HG02610 (cell line): ENCODE measurements around the gene UBA1.

Experiments used
- ATAC-seq: cut with Tn5 transposase; IDR thresholded peaks from one replicate; pipeline ENCODE4 v1.9.1; 2021; ENCODE audit warnings: mild to moderate bottlenecking, moderate library complexity; ENCODE audit not compliant: unreplicated experiment

The UBA1 gene

DNA sequence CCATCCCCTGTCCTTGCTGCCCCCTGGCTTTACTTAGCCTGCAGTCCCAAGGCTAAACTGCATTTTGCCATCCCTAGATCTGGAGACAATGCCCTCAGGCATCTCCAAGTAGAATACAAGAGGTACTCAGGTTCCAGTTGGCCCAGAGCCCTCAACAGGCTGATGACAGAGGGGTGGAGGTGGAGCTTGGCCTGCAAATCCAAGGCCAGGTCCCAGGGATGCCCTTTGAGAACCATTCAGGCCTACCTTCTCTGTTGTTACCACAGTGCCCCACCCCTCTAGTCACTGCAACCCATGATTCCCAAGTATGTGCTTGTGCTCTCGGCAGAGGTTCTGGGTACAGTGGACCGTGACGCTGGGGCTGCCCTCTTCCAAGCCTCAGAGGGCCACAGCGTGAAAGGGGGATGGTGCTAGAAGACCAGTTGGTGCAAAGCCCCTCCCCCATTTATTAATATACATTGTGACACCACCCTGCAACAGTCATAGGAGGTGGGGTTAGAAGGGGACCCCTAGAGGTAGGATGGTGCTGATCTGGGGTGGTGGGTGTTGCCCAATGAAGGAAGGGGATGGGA lies 6.4 kb upstream of the UBA1 start:
- ATAC-seq, result no peak

DNA sequence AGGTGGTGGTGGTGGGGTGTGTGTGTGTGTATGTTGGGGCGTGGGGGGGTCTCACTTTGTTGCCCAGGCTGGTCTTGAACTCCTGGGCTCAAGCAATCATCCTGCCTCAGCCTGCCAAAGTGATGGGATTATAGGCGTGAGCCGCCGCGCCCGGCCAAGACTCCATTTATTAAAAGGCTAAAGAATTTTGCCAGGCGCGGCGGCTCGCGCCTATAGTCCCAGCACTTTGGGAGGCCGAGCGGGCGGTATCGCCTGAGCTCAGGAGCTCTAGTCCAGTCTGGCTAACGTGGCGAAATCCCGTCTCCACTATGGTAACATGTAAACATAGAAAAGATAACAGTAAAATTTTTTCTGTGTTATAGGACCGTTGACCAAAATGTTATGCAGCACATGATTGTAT lies 3.7 kb upstream of the UBA1 start:
- ATAC-seq, result no peak

DNA sequence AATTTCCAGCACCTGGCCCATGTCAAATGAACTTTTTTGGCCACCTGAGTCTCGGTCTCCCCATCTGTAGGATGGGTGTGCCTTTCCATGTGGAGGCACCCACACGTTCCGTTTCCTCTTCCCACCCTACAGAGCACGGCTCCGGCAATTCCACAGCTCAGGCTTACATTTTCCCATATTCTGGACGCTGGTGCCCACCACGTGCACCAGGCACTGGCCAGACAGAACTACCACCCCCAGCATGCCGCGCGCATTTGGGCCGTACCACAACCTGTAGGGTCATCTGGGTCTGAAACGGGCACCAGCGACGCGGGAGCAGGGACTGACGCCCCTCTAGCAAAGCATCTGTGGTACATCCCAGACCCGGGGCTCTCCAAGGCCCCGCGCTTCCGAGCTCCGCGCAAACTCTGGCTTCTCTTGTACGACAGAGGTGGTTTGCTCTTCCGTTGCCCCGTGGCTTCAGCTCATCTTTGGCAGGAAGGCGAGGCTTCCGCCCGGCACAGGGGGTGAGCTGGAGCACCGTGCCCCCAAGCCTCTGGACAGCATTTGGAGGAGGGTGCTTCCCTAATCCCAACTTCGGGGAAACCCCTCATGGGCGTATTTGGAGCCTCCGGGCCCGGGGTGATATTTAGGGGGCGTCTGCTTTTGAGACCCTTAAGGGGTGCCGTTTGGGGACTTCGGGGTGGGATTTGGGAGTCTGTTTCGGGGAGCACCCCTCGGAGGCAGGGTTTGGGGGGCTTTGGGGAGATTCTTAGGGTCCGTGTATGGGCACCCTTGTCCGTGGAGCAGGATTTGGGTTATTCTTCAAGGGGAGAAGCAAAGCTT lies 3.0 kb upstream of the UBA1 start:
- ATAC-seq, result peak; percentile 78

DNA sequence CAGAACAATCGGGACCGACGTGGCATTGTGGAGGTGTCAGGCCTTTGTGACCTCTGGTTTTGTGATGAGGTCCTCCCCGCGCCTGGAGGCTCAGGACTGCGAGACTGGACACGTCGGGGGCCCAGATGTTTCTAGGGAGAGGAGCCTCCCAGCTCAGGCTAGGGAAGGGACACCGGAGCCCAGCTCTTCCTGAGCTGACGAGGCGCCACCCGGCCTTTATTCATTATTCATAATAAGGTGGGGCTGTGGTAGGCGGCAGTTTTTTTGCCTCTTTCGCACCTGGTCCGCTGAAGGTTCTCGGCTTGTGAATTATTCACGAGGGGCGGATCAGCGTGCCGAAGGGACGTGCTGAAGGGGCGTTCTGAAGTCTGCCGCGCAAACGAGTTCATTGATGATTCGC lies 2.3 kb upstream of the UBA1 start:
- ATAC-seq, result no peak

DNA sequence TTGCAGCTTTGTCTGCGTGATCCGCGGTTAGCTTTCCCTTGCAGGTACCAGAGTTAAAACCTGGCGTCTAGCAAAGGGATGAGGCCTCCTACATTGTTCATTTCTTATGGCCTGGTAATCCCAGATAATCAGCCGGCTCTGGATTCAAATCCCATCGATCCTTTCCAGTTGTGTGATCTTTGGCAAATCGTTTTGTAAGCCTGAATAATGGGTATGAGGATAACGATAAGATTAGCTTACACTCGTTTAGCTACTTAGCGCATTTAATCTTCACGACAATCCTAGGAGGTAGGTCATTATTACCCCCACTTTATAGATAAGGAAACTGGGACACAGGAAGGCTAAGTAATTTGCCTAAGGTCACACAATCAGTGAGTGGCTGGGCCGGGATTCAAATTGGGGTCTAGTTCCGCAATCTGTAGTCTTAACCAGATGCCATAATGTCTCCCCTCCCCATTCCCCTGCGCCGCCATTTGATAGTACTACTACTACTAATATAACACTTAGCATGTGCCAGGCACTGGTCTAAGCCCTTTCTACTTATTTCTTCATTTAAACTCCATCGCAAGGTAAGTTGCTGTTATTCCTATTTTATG lies 1.7 kb upstream of the UBA1 start:
- no peak for ATAC-seq

DNA sequence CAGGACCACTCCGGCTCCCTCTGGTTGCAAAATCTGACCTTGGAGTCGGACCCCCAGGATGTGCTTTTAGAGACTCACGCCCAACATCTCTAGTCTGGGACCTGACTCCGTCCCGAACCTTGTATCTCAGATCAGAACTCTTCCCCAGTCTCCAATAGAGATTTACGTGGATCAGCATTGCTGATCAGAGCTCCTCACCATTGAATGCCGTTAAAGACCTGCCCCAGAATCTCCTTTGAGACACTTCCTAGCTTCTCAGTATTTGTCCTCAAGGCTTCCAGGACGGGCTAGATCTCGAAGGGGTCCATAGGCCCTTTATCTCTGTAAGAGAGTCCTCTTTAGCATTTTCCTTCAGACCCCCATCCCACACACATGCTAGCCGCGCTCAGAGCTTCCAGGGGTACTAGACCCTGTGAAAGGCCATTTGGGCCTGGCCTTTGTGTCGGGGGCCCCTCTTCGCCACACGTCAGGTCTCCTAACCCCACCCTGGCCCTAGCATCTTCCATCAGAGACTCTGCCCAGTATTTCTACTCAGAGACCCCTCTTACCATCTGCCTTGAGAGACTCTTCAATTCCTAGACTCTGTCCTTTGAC lies 662 bp downstream of the UBA1 start:
- no peak for ATAC-seq

DNA sequence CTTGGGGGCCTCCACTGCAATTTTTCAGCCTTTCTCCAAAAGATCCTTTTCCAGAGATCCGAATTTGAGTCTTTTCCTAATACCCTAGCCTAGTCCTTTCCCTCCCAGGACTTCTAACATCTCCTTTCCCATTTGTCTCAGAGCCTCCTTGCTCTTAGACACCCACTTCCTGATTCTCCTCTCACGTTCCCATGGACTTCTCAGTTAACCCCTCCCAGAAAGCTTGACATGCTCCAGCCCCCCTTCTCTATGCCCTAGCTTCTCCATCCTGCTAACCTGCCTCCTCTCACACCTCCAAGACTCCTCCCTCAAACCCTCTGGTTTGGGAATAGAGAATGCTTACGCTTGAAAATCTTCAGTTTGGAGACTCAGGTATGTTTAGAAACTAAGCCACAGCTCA lies 2.5 kb downstream of the UBA1 start:
- no peak for ATAC-seq

DNA sequence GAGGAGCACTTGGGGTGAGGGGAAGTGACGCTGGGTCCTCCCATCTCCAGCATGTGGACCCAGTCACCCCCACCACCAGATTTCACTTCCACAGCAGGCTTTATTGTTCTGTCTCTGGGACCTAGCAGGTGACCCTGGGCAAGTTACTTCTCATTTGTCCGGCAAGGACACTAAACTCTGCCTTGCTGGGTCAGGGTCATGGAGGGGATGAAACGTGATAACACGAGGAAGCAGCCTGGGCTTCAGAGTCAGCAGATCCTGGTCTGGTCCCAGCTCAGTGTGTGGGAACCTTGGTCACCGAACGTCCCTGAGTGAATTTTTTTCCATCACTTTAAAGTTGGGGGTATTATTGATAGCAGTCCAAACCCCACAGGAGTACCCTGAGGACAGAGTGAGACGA lies 3.9 kb downstream of the UBA1 start:
- ATAC-seq, result no peak

DNA sequence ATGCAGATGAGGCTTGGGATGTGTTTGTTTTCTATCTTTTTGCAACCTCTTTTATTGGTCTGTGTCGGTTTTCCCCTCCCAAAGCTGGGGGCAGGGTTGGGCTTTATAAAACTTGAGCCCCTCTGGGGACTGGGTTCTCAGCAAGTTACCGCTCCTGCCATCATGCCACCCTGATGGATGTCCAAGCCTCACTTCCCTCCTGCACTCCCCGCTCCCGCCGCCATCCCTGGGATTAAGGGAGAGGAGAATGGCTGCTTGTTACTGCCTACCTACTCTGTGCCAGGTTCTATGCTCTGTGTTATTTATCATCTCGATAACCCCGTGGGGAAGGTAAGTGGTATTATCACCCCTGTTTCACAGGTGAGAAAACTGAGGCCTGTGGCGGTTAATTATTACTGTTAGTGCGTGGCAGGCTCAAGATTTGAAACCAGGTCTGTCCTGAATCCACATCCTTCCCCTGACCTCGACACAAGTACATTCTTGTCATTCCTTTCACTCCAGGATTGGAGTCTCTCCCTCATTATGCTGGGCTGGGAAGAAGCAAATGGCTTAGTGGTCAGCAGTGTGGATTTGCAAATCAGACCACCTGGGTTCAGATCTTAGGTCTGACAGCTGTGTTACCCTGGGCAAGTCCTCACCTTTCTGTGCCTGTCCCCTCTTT lies 4.5 kb downstream of the UBA1 start:
- ATAC-seq, result no peak

DNA sequence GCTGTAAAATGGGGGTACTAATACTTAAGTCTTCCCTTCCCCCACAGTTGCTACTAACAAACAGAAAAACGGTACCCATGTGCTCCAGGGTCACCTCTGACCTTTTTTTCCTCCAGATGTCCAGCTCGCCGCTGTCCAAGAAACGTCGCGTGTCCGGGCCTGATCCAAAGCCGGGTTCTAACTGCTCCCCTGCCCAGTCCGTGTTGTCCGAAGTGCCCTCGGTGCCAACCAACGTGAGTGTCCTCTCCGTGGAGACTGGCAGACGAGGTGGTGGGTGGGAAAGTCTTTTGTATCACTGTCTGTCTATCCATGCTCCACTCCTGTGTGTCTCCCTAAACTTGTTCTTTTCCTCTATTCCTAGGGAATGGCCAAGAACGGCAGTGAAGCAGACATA lies 5.1 kb downstream of the UBA1 start:
- no peak for ATAC-seq

DNA sequence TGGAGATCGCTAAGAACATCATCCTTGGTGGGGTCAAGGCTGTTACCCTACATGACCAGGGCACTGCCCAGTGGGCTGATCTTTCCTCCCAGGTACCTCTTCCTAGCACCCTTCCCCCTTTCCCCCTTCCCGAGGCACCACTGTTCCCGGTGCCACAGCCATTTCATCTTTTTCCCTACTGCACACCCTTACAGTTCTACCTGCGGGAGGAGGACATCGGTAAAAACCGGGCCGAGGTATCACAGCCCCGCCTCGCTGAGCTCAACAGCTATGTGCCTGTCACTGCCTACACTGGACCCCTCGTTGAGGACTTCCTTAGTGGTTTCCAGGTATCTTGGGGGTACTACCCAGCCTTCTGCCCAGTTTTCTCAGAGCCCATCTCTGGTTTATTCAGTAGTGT lies 5.7 kb downstream of the UBA1 start:
- no peak for ATAC-seq

DNA sequence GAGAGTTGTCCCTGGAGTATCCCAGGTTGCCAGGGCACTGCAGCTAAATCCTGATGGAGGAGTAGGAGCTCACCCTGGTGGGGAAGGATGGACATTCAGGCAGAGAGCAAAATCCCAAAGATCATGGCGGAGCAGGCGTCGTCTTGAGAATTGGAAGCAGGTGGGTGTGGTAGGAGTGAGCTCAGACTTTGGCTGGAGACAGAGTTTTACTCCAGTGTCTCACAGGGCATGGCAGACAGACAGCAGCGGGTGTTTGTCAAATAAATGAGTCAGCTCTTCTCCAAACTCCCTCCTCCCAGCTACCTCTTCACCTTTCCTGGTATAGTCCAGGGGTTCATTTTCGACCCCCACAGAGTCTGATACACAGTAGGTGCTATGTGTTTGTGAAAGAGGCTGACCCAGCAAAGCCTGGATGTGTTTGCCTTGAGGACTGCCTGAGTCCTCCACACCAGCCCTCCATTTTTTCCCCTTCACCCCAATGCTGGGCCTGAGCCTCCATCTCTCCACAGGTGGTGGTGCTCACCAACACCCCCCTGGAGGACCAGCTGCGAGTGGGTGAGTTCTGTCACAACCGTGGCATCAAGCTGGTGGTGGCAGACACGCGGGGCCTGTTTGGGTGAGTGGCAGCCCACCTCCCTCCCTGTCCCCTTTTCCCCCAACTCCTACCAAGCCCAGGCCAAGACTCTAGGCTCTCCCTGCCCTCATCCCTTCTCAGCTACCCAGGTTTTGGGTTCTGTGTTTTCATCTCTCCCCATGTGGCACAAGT lies 6.9 kb downstream of the UBA1 start:
- no peak for ATAC-seq

DNA sequence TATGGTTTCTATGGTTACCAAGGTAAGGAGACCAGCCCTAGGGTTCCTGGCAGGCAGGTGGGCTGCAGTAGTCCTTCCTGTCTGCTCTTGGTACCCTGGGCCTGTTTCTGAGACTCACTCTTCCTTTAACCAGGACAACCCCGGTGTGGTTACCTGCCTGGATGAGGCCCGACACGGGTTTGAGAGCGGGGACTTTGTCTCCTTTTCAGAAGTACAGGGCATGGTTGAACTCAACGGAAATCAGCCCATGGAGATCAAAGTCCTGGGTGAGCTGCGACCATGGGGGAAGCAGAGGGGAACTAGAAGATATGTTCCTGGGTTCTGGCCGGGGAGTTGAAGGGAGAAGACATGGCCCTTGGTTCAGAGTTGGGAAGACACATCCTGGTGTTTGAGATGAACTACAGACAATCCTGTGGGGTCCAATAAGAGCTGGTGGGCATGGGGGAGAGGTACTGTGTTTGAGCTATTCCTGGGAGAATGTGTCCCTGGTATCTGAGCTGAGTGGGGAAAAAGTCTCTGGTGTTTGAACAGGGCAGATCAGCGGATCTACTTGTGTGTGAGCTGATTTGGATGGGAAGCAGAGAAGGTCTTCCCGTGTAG lies 7.8 kb downstream of the UBA1 start:
- no peak for ATAC-seq

DNA sequence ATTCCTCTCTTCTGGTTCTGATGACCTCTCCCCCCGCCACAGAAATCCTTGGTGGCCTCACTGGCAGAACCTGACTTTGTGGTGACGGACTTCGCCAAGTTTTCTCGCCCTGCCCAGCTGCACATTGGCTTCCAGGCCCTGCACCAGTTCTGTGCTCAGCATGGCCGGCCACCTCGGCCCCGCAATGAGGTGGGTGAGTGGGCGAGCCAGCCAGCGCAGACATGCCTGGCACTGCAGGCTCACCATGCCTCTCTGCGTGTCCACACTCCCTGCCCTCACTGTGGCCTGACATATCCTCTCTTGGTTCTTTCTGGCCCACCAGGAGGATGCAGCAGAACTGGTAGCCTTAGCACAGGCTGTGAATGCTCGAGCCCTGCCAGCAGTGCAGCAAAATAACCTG lies 8.7 kb downstream of the UBA1 start:
- ATAC-seq, result no peak

DNA sequence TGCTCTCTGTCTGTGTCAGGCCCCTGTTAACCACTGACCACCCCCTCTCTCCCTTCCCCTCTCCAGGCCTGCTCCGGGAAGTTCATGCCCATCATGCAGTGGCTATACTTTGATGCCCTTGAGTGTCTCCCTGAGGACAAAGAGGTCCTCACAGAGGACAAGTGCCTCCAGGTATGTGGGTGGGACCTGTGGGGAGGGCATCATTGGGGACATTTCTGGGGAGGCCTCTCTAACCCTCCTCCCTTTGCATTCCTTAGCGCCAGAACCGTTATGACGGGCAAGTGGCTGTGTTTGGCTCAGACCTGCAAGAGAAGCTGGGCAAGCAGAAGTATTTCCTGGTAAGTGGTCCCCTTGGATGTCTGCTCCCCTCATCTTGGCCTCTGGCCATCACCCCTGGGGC lies 9.2 kb downstream of the UBA1 start:
- ATAC-seq, result no peak

DNA sequence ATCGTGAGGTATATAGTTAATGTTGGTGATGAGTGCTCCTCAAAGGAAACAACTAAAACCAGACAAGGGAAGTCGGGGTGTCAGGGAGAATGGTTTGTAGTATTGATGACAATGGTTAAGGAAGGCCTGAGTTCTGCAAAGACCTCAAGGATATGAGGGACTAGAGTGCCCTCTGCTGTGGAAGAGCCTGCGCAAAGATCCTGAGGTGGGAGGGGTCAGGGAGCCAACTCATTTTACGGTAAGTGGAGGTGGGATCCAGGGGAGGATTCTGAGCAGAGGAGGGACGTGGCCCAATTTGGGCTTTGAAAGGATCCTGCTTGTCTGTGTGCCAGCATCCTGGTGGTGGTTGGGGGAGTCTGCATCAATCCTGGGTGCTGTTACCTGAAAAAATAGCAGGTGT lies 11.3 kb downstream of the UBA1 start:
- no peak for ATAC-seq

DNA sequence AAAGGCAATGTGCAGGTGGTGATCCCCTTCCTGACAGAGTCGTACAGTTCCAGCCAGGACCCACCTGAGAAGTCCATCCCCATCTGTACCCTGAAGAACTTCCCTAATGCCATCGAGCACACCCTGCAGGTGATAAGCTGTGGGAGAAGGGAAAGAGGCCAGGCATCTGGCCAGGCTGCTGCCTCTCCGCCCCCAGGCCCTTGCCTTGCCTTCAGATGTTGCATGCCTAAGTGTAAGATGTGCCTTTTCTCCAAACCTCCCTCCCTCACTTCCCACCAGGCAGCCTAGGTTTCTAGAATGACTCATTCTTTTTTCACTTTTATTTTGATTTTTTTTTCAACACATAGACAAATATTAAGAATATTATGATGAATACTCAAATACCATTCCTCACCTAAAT lies 12.7 kb downstream of the UBA1 start:
- ATAC-seq, result no peak

DNA sequence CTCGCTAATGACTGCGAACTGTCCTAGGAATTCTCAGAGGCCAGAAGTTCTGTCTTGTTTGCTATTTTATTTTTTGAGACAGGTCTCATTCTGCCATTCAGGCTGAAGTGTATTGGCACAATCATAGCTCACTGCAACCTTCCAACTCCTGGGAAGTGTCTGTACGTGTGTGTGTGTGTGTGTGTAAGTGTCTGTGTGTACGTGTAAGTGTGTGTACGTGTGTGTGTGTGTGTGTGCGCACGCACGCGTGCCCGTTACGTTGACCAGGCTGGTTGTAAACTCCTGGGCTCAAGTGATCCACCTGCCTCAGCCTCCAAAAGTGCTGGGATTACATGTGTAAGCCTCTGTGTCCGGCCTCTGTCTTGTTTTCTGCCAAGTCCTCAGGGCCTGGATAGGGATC lies 14.5 kb downstream of the UBA1 start:
- no peak for ATAC-seq

DNA sequence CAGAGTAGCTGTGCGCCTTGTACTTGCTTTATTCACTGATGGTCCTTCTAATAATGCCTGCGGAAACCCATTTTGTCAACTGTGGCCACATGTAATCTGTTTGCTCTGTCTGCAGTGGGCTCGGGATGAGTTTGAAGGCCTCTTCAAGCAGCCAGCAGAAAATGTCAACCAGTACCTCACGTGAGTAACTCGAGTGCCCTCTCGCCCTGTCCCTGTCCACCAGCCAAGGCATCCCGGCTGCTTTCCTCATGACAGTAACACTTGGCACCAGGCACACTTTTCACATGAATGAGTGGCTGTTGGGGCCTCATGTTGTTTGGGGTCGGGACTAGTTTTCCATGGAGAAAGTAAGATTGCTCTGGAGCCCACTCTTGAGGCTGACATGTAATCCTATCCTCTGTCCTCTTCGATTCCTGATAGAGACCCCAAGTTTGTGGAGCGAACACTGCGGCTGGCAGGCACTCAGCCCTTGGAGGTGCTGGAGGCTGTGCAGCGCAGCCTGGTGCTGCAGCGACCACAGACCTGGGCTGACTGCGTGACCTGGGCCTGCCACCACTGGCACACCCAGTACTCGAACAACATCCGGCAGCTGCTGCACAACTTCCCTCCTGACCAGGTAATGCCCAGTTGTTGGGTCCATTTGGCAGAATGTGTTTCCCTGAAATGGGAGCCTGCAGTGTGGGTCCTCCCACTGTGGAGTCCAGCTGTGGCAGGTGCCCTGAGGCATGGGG lies 16.0 kb downstream of the UBA1 start:
- no peak for ATAC-seq
